Stimulated activated CD4-positive, alpha-beta T cell treated with anti-CD3 and anti-CD28 coated beads, Interleukin-12 subunit alpha, Interleukin-12 subunit beta, amount 100 ng/mL, for 4 hours (primary cell): ENCODE measurements around the gene TTI1.

Experiments used
- DNase-seq: peaks from one replicate; pipeline ENCODE4 v3.0.0-alpha.2; 2020

The TTI1 gene

GRCh38 chr20:38033330-38034107, at the start of gene TTI1, which contains the start of gene RPRD1B:
TTI1 (minus strand) TSS chr20:38033456; CDS start chr20:38013816, 19,640 bp downstream.
RPRD1B (plus strand) TSS chr20:38033746; CDS start chr20:38033948, 202 bp downstream.
- DNase-seq = peak; percentile 85

- no peak for DNase-seq
Measured at GRCh38 chr20:38082894-38083293, 49.6 kb upstream of the TTI1 start.

- no peak for DNase-seq
Measured at GRCh38 chr20:38081575-38081974, 48.3 kb upstream of the TTI1 start.

GRCh38 chr20:38079353-38079752, 46.1 kb upstream of the TTI1 start:
- DNase-seq = no peak

- no peak for DNase-seq
Measured at GRCh38 chr20:38078084-38078483, 44.8 kb upstream of the TTI1 start.

- no peak for DNase-seq
Measured at GRCh38 chr20:38076548-38076947, 43.3 kb upstream of the TTI1 start.

GRCh38 chr20:38075161-38075998, 42.1 kb upstream of the TTI1 start:
- DNase-seq = no peak

- DNase-seq = no peak
Measured at GRCh38 chr20:38073307-38074071, 40.2 kb upstream of the TTI1 start.

GRCh38 chr20:38072898-38073297, 39.6 kb upstream of the TTI1 start:
- no peak for DNase-seq

GRCh38 chr20:38067717-38068365, 34.6 kb upstream of the TTI1 start:
- DNase-seq = no peak

- DNase-seq = no peak
Measured at GRCh38 chr20:38066969-38067716, 33.9 kb upstream of the TTI1 start.

- DNase-seq = no peak
Measured at GRCh38 chr20:38065764-38066375, 32.6 kb upstream of the TTI1 start.

- no peak for DNase-seq
Measured at GRCh38 chr20:38063911-38064530, 30.8 kb upstream of the TTI1 start.

- no peak for DNase-seq
Measured at GRCh38 chr20:38062890-38063289, 29.6 kb upstream of the TTI1 start.

- DNase-seq = no peak
Measured at GRCh38 chr20:38061109-38061508, 27.9 kb upstream of the TTI1 start.

- no peak for DNase-seq
Measured at GRCh38 chr20:38060536-38060935, 27.3 kb upstream of the TTI1 start.

- DNase-seq = no peak
Measured at GRCh38 chr20:38059832-38060231, 26.6 kb upstream of the TTI1 start.

GRCh38 chr20:38057351-38057972, 24.2 kb upstream of the TTI1 start:
- peak; percentile 65 for DNase-seq

- DNase-seq = no peak
Measured at GRCh38 chr20:38055848-38056247, 22.6 kb upstream of the TTI1 start.

GRCh38 chr20:38055294-38055693, 22.0 kb upstream of the TTI1 start:
- no peak for DNase-seq
